ENCODE results near the gene AGER. TPM values are rescaled to one million over a fixed set of nuclear protein-coding genes. Genes with fewer than 3 reads are reported as not detected.

The AGER gene
- total RNA-seq, 4 donors from 2014 or later, result 4.0 to 12.7 (median 5.8) TPM

DNA sequence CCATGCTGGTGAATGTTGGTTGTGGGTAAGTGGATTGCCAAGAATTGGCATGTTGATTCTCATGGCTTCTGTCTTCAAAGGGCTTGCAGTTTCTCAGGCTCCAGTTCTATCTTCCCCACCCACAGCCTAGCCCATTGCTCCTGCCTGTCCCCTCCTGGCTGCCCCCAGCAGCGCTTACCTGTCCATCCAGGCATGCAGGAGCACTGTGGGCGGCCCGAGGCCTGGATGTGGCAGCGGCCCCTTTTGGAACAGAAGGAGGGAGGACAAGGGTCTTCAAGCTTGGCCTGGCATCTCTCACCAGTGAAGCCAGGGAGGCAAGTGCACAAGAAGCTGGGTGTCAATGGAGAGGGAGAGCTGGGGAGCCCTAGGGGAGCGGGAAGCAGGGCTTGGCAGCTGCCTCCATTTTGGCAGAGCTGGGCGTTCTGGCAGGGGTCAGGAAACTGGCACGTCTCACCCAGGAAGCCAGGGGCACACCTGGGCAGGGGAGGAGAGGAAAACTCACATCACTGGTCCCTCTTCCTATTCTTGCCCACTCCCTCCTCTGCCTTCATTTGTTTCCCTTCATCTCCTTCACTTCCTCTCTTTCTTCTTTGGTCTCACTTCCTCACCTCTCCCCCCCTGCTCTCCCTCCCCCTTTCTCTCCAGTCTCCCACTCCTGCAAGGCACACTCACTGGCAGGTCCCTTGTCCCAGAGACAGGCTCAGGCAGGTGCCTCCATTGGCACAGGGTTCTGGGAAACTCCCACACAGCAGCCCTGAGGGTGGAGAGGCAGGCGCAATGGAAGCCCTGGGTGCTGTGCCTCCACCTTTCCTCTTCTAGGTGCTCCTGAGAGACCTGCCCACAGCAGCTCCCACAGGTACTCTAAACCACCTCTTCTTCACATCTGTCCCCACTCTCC lies 38.5 kb upstream of the AGER start:
- Histone ChIP-seq H3K36me3 (no peaks in the 10 kb centered on the region), H3K27me3 (no peaks in the 10 kb centered on the region), H3K9me3 (no peaks in the 10 kb centered on the region), H3K4me1 (peaks cover 0 to 11% (median 0%) of the 10 kb centered on the region in 4 donors), H3K4me3 (peak overlapping the region in 1 of 4 donors; percentile 20), H3K27ac (no peak overlapping the region)
- WGBS, 2 donors, result 86 to 93% methylated on average over 8 of the region's 8 CpGs
- TF ChIP-seq, protein P1, sequence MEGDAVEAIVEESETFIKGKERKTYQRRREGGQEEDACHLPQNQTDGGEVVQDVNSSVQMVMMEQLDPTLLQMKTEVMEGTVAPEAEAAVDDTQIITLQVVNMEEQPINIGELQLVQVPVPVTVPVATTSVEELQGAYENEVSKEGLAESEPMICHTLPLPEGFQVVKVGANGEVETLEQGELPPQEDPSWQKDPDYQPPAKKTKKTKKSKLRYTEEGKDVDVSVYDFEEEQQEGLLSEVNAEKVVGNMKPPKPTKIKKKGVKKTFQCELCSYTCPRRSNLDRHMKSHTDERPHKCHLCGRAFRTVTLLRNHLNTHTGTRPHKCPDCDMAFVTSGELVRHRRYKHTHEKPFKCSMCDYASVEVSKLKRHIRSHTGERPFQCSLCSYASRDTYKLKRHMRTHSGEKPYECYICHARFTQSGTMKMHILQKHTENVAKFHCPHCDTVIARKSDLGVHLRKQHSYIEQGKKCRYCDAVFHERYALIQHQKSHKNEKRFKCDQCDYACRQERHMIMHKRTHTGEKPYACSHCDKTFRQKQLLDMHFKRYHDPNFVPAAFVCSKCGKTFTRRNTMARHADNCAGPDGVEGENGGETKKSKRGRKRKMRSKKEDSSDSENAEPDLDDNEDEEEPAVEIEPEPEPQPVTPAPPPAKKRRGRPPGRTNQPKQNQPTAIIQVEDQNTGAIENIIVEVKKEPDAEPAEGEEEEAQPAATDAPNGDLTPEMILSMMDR (IDR thresholded peaks at IDR 0.05), result no peak
- no peak for TF ChIP-seq POLR2A (IDR thresholded peaks at IDR 0.05)
- TF ChIP-seq EP300 (IDR thresholded peaks at IDR 0.05), result no peak
- no peak for DNase-seq (ENCODE audit: low spot score in 2 of 2)

DNA sequence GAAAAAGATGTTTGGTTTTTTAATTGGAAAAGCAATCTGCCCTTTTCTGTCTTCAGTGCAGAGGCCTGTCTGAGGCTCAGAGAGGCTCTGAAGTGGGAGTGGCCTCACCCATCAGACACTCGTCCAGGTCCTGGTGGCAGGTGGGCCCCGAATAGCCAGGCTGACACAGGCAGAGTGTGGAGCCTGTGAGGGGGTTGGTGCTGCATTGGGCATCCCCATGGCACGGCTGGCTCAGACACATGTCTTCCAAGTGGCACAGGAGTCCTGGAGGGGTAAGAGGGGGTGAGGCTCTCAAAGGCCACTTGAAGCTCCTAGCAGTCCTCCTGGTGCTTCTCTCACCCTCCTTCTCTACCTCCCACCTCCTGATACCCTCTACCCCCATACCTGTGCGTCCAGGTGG lies 36.0 kb upstream of the AGER start:
- Histone ChIP-seq H3K27me3 (no peaks in the 10 kb centered on the region), H3K9me3 (no peaks in the 10 kb centered on the region), H3K27ac (no peak overlapping the region), H3K36me3 (no peaks in the 10 kb centered on the region), H3K4me1 (peaks cover 0 to 5% (median 0%) of the 10 kb centered on the region in 4 donors), H3K4me3 (no peak overlapping the region)
- WGBS, 2 donors, result 65 to 75% methylated on average over 4 of the region's 4 CpGs
- TF ChIP-seq, protein P1 (IDR thresholded peaks at IDR 0.05), result no peak
- TF ChIP-seq POLR2A (IDR thresholded peaks at IDR 0.05) (no peak), EP300 (IDR thresholded peaks at IDR 0.05) (no peak)
- no peak for DNase-seq (ENCODE audit: low spot score in 2 of 2)

DNA sequence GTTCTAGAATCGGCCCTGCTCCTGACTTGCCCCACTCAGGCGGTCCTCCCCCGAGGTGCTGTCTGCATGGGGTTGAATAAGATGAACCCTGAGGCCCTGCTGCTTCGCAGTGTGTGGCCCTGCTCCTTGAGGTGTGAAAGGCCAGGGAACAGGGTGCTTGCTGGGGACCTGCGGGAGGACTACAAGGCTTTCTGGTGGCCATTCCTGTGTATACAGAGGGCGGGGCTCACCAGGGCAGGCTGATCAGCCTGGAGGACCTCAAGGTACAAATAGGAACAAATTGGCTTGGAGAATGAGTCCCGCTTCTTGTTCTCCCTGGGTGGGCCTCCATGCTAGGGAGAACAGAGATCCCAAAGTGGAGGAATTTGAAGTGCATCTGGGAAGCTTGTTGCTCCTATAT lies 34.1 kb upstream of the AGER start:
- no peaks in the 10 kb centered on the region for H3K36me3 ChIP-seq
- no peak for DNase-seq (ENCODE audit: low spot score in 2 of 2)
- H3K9me3 ChIP-seq, result no peaks in the 10 kb centered on the region
- no peak overlapping the region for H3K4me3 ChIP-seq
- no peak for TF ChIP-seq POLR2A (IDR thresholded peaks at IDR 0.05)
- TF ChIP-seq, protein P1 (IDR thresholded peaks at IDR 0.05), result no peak
- TF ChIP-seq EP300 (IDR thresholded peaks at IDR 0.05), result no peak
- WGBS, 2 donors, result 74 to 79% methylated on average over 7 of the region's 7 CpGs
- H3K4me1 ChIP-seq, result no peaks in the 10 kb centered on the region
- H3K27ac ChIP-seq, result no peak overlapping the region
- no peaks in the 10 kb centered on the region for H3K27me3 ChIP-seq

DNA sequence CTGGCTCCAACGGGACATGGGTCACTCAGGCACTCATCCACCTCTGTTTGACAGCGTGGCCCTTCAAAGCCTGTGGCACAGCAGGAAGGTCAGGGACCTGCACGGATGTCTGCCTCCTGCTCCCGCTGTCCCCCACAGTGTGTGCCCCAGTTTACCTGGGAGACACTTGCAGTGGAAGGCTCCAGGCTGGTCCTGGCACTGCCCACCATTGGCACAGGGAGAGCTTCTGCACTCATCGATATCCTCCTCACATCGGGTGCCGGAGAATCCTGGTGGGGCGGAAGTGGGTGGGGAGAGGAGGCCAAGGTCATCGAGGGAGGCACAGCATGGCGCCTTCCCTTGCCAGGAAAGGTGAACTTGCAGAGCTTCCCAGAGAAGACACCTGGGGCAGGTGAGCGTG lies 32.9 kb upstream of the AGER start:
- Histone ChIP-seq H3K9me3 (no peaks in the 10 kb centered on the region), H3K27me3 (no peaks in the 10 kb centered on the region), H3K36me3 (no peaks in the 10 kb centered on the region), H3K4me1 (no peaks in the 10 kb centered on the region), H3K27ac (no peak overlapping the region), H3K4me3 (no peak overlapping the region)
- TF ChIP-seq EP300 (IDR thresholded peaks at IDR 0.05) (no peak), POLR2A (IDR thresholded peaks at IDR 0.05) (no peak)
- TF ChIP-seq, protein P1 (IDR thresholded peaks at IDR 0.05), result no peak
- DNase-seq (ENCODE audit: low spot score in 2 of 2), result no peak
- WGBS, 2 donors, result 96% methylated on average over 7 to 10 of the region's 11 CpGs

DNA sequence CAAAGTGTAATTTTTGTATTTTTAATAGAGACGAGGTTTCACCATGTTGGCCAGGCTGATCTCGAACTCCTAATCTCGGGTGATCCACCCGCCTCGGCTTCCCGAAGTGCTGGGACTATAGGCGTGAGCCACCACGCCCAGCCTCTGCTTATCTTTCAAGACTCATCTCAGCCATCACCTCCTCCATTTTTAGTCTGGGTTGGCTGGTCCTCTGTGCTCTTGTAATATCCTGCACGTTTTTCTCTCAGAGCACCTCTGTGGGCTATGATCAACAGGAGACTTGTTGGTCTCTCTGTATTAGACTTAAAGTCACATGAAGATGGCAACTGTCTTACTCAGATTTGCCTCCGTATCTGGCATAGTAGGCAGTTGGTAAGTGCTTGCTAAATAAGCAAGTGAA lies 32.2 kb upstream of the AGER start:
- no peaks in the 10 kb centered on the region for H3K27me3 ChIP-seq
- H3K9me3 ChIP-seq, result no peaks in the 10 kb centered on the region
- no peaks in the 10 kb centered on the region for H3K36me3 ChIP-seq
- no peak overlapping the region for H3K4me3 ChIP-seq
- H3K27ac ChIP-seq, result no peak overlapping the region
- no peaks in the 10 kb centered on the region for H3K4me1 ChIP-seq
- WGBS, 2 donors, result 79 to 87% methylated on average over 10 of the region's 10 CpGs
- no peak for DNase-seq (ENCODE audit: low spot score in 2 of 2)
- TF ChIP-seq, protein P1 (IDR thresholded peaks at IDR 0.05), result no peak
- TF ChIP-seq EP300 (IDR thresholded peaks at IDR 0.05) (no peak), POLR2A (IDR thresholded peaks at IDR 0.05) (no peak)
